Skeletal muscle satellite cell (primary cell): ENCODE data around the gene MYO1D.

Experiments used
- H3K27me3 ChIP-seq: 2 replicates; pipeline ENCODE4 v1.7.0; 2013; ENCODE audit warnings: low read length; ENCODE audit not compliant: control insufficient read depth, insufficient read depth
- H3K36me3 ChIP-seq: 2 replicates; pipeline ENCODE4 v1.7.0; 2013; ENCODE audit warnings: mild to moderate bottlenecking, control low read depth, low read length; ENCODE audit not compliant: insufficient read depth
- H3K4me1 ChIP-seq: 2 replicates; pipeline ENCODE4 v1.7.0; 2013; ENCODE audit warnings: low read length; ENCODE audit not compliant: control insufficient read depth, insufficient read depth
- H3K4me2 ChIP-seq: 2 replicates; pipeline ENCODE4 v1.7.0; 2013; ENCODE audit warnings: mild to moderate bottlenecking, low read length
- H3K4me3 ChIP-seq: 2 replicates; pipeline ENCODE4 v1.7.0; 2013; ENCODE audit warnings: low read length
- H3K9ac ChIP-seq: 2 replicates; pipeline ENCODE4 v1.7.0; 2013; ENCODE audit warnings: mild to moderate bottlenecking, low read depth, low read length, moderate library complexity
- H3K9me3 ChIP-seq: replicated peaks from 2 replicates; pipeline ENCODE4 v1.7.0; 2013; ENCODE audit warnings: mild to moderate bottlenecking, control low read depth, low read length

Gene MYO1D

GRCh38 chr17:32492648-32493289, 384.2 kb downstream of the MYO1D start:
- Histone ChIP-seq H3K36me3 (peaks cover 12% of the 10 kb centered on the region), H3K9ac (no peak overlapping the region), H3K27me3 (no peaks in the 10 kb centered on the region), H3K4me1 (peaks cover 54% of the 10 kb centered on the region), H3K4me3 (no peak overlapping the region), H3K9me3 (no peaks in the 10 kb centered on the region), H3K4me2 (no peak overlapping the region)

GRCh38 chr17:32492264-32492589, 384.7 kb downstream of the MYO1D start:
- Histone ChIP-seq H3K9me3 (no peaks in the 10 kb centered on the region), H3K36me3 (peaks cover 12% of the 10 kb centered on the region), H3K27me3 (no peaks in the 10 kb centered on the region), H3K4me1 (peaks cover 53% of the 10 kb centered on the region), H3K9ac (no peak overlapping the region), H3K4me3 (no peak overlapping the region), H3K4me2 (no peak overlapping the region)

GRCh38 chr17:32491371-32492263, 385.3 kb downstream of the MYO1D start:
- H3K9me3 ChIP-seq: no peaks in the 10 kb centered on the region
- H3K4me2 ChIP-seq: no peak overlapping the region
- H3K4me3 ChIP-seq: no peak overlapping the region
- H3K9ac ChIP-seq: no peak overlapping the region
- H3K4me1 ChIP-seq: peaks cover 47% of the 10 kb centered on the region
- peaks cover 12% of the 10 kb centered on the region for H3K36me3 ChIP-seq
- no peaks in the 10 kb centered on the region for H3K27me3 ChIP-seq

GRCh38 chr17:32490101-32490482, 386.8 kb downstream of the MYO1D start:
- H3K27me3 ChIP-seq: no peaks in the 10 kb centered on the region
- no peaks in the 10 kb centered on the region for H3K9me3 ChIP-seq
- H3K4me1 ChIP-seq: peaks cover 39% of the 10 kb centered on the region
- no peak overlapping the region for H3K9ac ChIP-seq
- H3K4me3 ChIP-seq: no peak overlapping the region
- no peak overlapping the region for H3K4me2 ChIP-seq
- peaks cover 12% of the 10 kb centered on the region for H3K36me3 ChIP-seq

GRCh38 chr17:32489320-32490100, 387.4 kb downstream of the MYO1D start:
- Histone ChIP-seq H3K9ac (no peak overlapping the region), H3K4me3 (no peak overlapping the region), H3K4me2 (no peak overlapping the region), H3K36me3 (peaks cover 12% of the 10 kb centered on the region), H3K27me3 (no peaks in the 10 kb centered on the region), H3K9me3 (no peaks in the 10 kb centered on the region), H3K4me1 (peaks cover 33% of the 10 kb centered on the region)

GRCh38 chr17:32488604-32489180, 388.2 kb downstream of the MYO1D start:
- Histone ChIP-seq H3K27me3 (no peaks in the 10 kb centered on the region), H3K9me3 (no peaks in the 10 kb centered on the region), H3K4me1 (peaks cover 30% of the 10 kb centered on the region), H3K36me3 (peaks cover 12% of the 10 kb centered on the region), H3K9ac (peak overlapping the region; percentile 0), H3K4me2 (no peak overlapping the region), H3K4me3 (no peak overlapping the region)

GRCh38 chr17:32488177-32488542, 388.8 kb downstream of the MYO1D start:
- peak overlapping the region; percentile 84 for H3K4me3 ChIP-seq
- H3K36me3 ChIP-seq: peaks cover 12% of the 10 kb centered on the region
- H3K27me3 ChIP-seq: no peaks in the 10 kb centered on the region
- peak overlapping the region; percentile 84 for H3K4me2 ChIP-seq
- H3K9me3 ChIP-seq: no peaks in the 10 kb centered on the region
- peaks cover 30% of the 10 kb centered on the region for H3K4me1 ChIP-seq
- H3K9ac ChIP-seq: no peak overlapping the region

- no peaks in the 10 kb centered on the region for H3K27me3 ChIP-seq
- peaks cover 12% of the 10 kb centered on the region for H3K36me3 ChIP-seq
- peaks cover 30% of the 10 kb centered on the region for H3K4me1 ChIP-seq
- H3K9ac ChIP-seq: peak overlapping the region; percentile 74
- peak overlapping the region; percentile 84 for H3K4me2 ChIP-seq
- H3K4me3 ChIP-seq: peak overlapping the region; percentile 84
- H3K9me3 ChIP-seq: no peaks in the 10 kb centered on the region
These were observed 389.3 kb downstream of the MYO1D start for GRCh38 chr17:32487473-32488176.

GRCh38 chr17:32486701-32487472, 390.0 kb downstream of the MYO1D start, which contains the start of gene CDK5R1:
CDK5R1 (plus strand) TSS chr17:32486993; CDS start chr17:32487621, 628 bp downstream.
- H3K27me3 ChIP-seq: no peaks in the 10 kb centered on the region

GRCh38 chr17:32486111-32486700, 390.7 kb downstream of the MYO1D start:
- peaks cover 22% of the 10 kb centered on the region for H3K4me1 ChIP-seq
- H3K4me2 ChIP-seq: peak overlapping the region; percentile 84
- no peaks in the 10 kb centered on the region for H3K27me3 ChIP-seq
- H3K9me3 ChIP-seq: no peaks in the 10 kb centered on the region
- peaks cover 15% of the 10 kb centered on the region for H3K36me3 ChIP-seq
- H3K9ac ChIP-seq: peak overlapping the region; percentile 76
- H3K4me3 ChIP-seq: peak overlapping the region; percentile 84

More at GRCh38 chr17:32486701-32487472, 390.0 kb downstream of the MYO1D start, which contains the start of gene CDK5R1:
- H3K4me2 ChIP-seq: peak within 1 kb of the TSS; percentile 84
- H3K9ac ChIP-seq: peak within 1 kb of the TSS; percentile 76
- peak within 1 kb of the TSS; percentile 84 for H3K4me3 ChIP-seq
- peaks cover 12% of the 10 kb centered on the region for H3K36me3 ChIP-seq
- H3K4me1 ChIP-seq: peaks cover 26% of the 10 kb centered on the region
- no peaks in the 10 kb centered on the region for H3K9me3 ChIP-seq
